ENCODE results near the gene PRKAG2.

DNA sequence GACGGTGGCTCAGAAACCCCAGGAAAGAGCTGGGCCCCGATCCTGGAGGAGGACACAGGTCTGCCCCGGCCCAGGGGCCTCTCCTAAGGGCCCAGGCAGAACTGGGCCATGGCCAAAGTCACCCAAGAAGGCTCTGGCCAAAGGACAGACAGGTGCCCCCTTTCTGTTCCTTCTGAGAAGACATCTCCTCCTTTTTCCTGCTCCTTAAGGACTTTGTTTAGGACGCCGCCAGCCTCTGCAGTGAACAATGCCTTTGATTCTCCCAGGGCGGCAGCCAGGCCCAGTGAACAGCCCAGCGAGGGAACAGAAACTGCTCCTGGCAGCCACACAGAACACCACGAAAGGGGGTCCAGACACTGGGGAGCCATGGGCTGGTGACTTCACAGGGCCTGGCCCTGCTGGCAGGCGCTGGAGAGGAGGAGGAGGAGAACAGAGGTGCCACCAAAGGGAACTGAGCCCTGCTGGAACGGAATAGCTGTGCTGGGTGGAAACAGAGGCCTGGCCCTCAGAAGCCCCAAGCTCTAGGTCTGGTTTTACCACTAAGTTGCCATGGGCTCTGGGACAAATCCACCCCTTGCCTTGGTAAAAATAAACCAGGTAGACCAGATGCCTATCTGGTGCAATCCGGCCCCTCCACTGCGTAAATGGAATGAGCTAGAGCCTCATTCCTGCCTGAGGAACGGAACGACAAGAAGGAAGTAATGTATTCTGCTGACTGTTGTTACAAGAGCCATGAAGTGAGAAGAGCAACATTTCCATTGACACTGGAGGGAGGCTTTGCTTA is 193.9 kb downstream of the PRKAG2 start:
- TF ChIP-seq, protein P1, sequence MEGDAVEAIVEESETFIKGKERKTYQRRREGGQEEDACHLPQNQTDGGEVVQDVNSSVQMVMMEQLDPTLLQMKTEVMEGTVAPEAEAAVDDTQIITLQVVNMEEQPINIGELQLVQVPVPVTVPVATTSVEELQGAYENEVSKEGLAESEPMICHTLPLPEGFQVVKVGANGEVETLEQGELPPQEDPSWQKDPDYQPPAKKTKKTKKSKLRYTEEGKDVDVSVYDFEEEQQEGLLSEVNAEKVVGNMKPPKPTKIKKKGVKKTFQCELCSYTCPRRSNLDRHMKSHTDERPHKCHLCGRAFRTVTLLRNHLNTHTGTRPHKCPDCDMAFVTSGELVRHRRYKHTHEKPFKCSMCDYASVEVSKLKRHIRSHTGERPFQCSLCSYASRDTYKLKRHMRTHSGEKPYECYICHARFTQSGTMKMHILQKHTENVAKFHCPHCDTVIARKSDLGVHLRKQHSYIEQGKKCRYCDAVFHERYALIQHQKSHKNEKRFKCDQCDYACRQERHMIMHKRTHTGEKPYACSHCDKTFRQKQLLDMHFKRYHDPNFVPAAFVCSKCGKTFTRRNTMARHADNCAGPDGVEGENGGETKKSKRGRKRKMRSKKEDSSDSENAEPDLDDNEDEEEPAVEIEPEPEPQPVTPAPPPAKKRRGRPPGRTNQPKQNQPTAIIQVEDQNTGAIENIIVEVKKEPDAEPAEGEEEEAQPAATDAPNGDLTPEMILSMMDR (conservative IDR thresholded peaks at IDR 0.05; ENCODE audit: low read length): no peak
- TF ChIP-seq EZH2phosphoT487 (IDR thresholded peaks at IDR 0.05; ENCODE audit: borderline replicate concordance): no peak
